ENCODE data around the gene MED26. TPM values are rescaled to one million over a fixed set of nuclear protein-coding genes. Genes with fewer than 3 reads are reported as not detected.
A peak's percentile ranks its signal among the peaks of the same experiment; 100 is the strongest.

MED26 gene
- total and polyA plus RNA-seq, 2 of the 8 experiments (the other 6 are each of a cell fraction or from before 2014, with no cell fraction given) = 5.3 to 10.7 TPM

DNA sequence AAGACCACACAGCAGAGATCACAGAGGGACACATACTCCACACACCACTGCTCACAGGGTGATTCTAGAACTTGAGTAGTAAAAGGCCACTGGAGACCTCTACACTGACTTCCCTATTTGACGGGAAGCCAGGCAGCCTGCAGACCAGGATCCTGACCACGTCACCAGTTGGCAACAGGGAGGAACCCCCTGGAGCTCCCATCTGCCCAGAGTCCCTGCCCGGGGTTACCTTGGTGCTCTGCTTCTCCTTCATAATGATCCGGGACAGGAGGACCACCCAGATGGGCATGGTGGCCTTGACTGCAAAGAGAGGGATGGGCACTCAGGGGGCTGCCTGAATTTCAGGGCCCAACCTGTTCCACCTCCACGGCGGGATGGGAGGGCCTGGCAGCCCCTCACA, 56.7 kb downstream of the MED26 start:
- ChIA-PET CTCF (ENCODE audit: partially characterized antibody) (no interaction called here), POLR2A (ENCODE audit: partially characterized antibody) (interaction anchor here (0.6 to 6.6 kb wide), 10 partner anchors 11 to 148 kb away, joined by 3 to 58 read pairs (median 4); partner anchors contain the start of gene MED26)
- Histone ChIP-seq H2BK15ac (ENCODE audit: low read length) (no peak overlapping the region), H4K5ac (ENCODE audit: insufficient read length, low read depth, low read length) (no peak overlapping the region), H3K4me1 (replicated peaks in 1 of 4; ENCODE audit: control insufficient read depth in 3 of 4, insufficient read depth in 4 of 4, low read length in 3 of 4) (peaks cover 0 to 6% (median 3%) of the 10 kb centered on the region in 4 experiments; a peak in 5 of 7 replicates), H3K9ac (replicated peaks in 1 of 4; ENCODE audit: extremely low read depth in 1 of 4, low read depth in 3 of 4, low read length in 3 of 4) (peak overlapping the region in 2 of 4 experiments; percentile 65 to 76; a peak in 4 of 7 replicates), H3K79me1 (ENCODE audit: low read depth, low read length) (peaks cover 21% of the 10 kb centered on the region), H3K79me2 (ENCODE audit: control insufficient read depth in 1 of 2, insufficient read depth in 2 of 2, low read length in 2 of 2) (peaks cover 0 to 45% of the 10 kb centered on the region in 2 experiments; a peak in 3 of 4 replicates), H2AFZ (ENCODE audit: low read length) (no peak overlapping the region), H3K14ac (ENCODE audit: insufficient read length) (no peak overlapping the region), H3K36me3 (ENCODE audit: control insufficient read depth in 2 of 4, insufficient read depth in 4 of 4, low read length in 3 of 4) (peaks cover 5 to 24% (median 8%) of the 10 kb centered on the region in 4 experiments; a peak in 6 of 8 replicates), H3K18ac (ENCODE audit: extremely low read depth, low read length) (no peak overlapping the region), H3K4me3 (ENCODE audit: extremely low read depth in 1 of 4, insufficient read depth in 2 of 4, low read depth in 3 of 4, low read length in 4 of 4) (peak overlapping the region; percentile 76 to 90 (median 80)), H2BK120ac (replicated peaks; ENCODE audit: low read depth, low read length) (no peak overlapping the region), H3K56ac (replicated peaks; ENCODE audit: insufficient read length, low read depth, low read length) (no peak overlapping the region), H3K23me2 (ENCODE audit: low read depth, low read length) (peaks cover 9% of the 10 kb centered on the region; the same call in 1 of the 2 replicates), H3K27ac (ENCODE audit: low read depth, low read length) (no peak overlapping the region), H2BK5ac (ENCODE audit: low read depth, low read length) (no peak overlapping the region), H4K20me1 (replicated peaks in 1 of 2; ENCODE audit: control insufficient read depth in 1 of 2, insufficient read depth in 2 of 2, low read length in 2 of 2) (peaks cover 2 to 15% of the 10 kb centered on the region in 2 experiments), H4K8ac (ENCODE audit: extremely low read depth, insufficient read depth, low read length) (peak overlapping the region; percentile 78), H3K4me2 (ENCODE audit: insufficient read depth in 1 of 2, low read depth in 2 of 2, low read length in 2 of 2) (peak overlapping the region; percentile 94 to 95), H2BK12ac (ENCODE audit: low read depth, low read length) (no peak overlapping the region), H3K9me3 (ENCODE audit: insufficient read depth in 2 of 2, low read depth in 1 of 2, low read length in 1 of 2) (no peaks in the 10 kb centered on the region), H3K4ac (replicated peaks; ENCODE audit: insufficient read length, low read depth, low read length) (no peak overlapping the region), H3K27me3 (replicated peaks in 1 of 4; ENCODE audit: control insufficient read depth in 3 of 4, extremely low read depth in 1 of 4, insufficient read depth in 3 of 4, low read length in 3 of 4) (no peaks in the 10 kb centered on the region), H4K91ac (replicated peaks; ENCODE audit: insufficient read length, low read length) (no peak overlapping the region), H3K23ac (ENCODE audit: insufficient read length) (no peak overlapping the region), H2AK5ac (ENCODE audit: low read depth, low read length) (no peak overlapping the region), H2BK20ac (ENCODE audit: low read length) (no peak overlapping the region)
- TF ChIP-seq, protein P1, sequence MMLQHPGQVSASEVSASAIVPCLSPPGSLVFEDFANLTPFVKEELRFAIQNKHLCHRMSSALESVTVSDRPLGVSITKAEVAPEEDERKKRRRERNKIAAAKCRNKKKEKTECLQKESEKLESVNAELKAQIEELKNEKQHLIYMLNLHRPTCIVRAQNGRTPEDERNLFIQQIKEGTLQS (IDR thresholded peaks at IDR 0.05; ENCODE audit: insufficient read depth, low read depth, low read length) = no peak
- TF ChIP-seq JUND (IDR thresholded peaks at IDR 0.05; ENCODE audit: low read length) = no peak
- no peak for TF ChIP-seq SP4 (IDR thresholded peaks at IDR 0.05; ENCODE audit: low read length)
- no peak for TF ChIP-seq CTBP2 (IDR thresholded peaks at IDR 0.05; ENCODE audit: borderline replicate concordance, insufficient read depth, insufficient read length, low read length)
- FAIRE-seq = no peak
- WGBS, 2 experiments (ENCODE audit: extremely low coverage in 1 of 2, insufficient coverage in 1 of 2, insufficient read length in 1 of 2, insufficient replicate concordance in 2 of 2, low coverage in 1 of 2, low lambda C conversion rate in 2 of 2, missing lambda C conversion rate in 1 of 2) = 59% methylated on average over 6 of the region's 6 CpGs; no CpG with 5 or more reads in 1 of the 2 experiments
- DNase-seq (ENCODE audit: low read depth in 1 of 2, low spot score in 2 of 2) = no peak

All from H1 (cell line).